K562 (cell line): ENCODE measurements around the gene RGS4.

Experiments used
- ATF7 ChIP-seq: fragments of 450-650 bp; IDR thresholded peaks from 2 replicates; pipeline ENCODE4 v1.7.1; 2014; ENCODE audit warnings: mild to moderate bottlenecking, moderate library complexity
- CHD2 ChIP-seq: IDR thresholded peaks from 2 replicates; pipeline ENCODE4 v1.6.1; 2011; ENCODE audit warnings: low read depth, low read length
- GATAD2A ChIP-seq: fragments of 450-650 bp; IDR thresholded peaks from 2 replicates; pipeline ENCODE4 v1.6.1; 2017
- MEF2A ChIP-seq: IDR thresholded peaks from 2 replicates; pipeline ENCODE4 v1.6.1; 2011; ENCODE audit warnings: low read depth, mild to moderate bottlenecking, low read length, moderate library complexity; ENCODE audit not compliant: control insufficient read depth
- POLR2A ChIP-seq: fragments of 450-650 bp; conservative IDR thresholded peaks from 2 replicates; pipeline ENCODE4 v1.6.1; 2016
- RAD51 ChIP-seq: fragments of 450-650 bp; IDR thresholded peaks from 2 replicates; pipeline ENCODE4 v1.7.1; 2016; ENCODE audit warnings: low read depth, mild to moderate bottlenecking, borderline replicate concordance
- ZNF696 ChIP-seq: fragments of 250-450 bp; sonication (Bioruptor Pico); conservative IDR thresholded peaks from 2 replicates; pipeline ENCODE4 v1.4.0; 2020; ENCODE audit warnings: mild to moderate bottlenecking, moderate library complexity
- TF ChIP-seq, protein P1 (sequence below), 3 experiments: IDR thresholded peaks in 2 of 3; conservative IDR thresholded peaks in 1 of 3; 2 replicates each; pipeline ENCODE4 v1.5.1; 2011 to 2012; ENCODE audit warnings: low read length in 3 of 3, mild to moderate bottlenecking in 3 of 3, control low read depth in 2 of 3, improper control_type of control experiment in 1 of 3, inconsistent platforms in 1 of 3, low read depth in 1 of 3, mixed read lengths in 1 of 3, moderate library complexity in 1 of 3; ENCODE audit not compliant: insufficient read depth in 2 of 3
- TF ChIP-seq, protein P2 (sequence below), 2 experiments: fragments of 450-650 bp; formaldehyde crosslinking in 1 of 2; IDR thresholded peaks; 2 replicates each; pipeline versions ENCODE4 v1.4.0 to v1.6.1; 2014 to 2020; ENCODE audit warnings: mild to moderate bottlenecking in 2 of 2, borderline replicate concordance in 1 of 2, low read depth in 1 of 2

DNA sequence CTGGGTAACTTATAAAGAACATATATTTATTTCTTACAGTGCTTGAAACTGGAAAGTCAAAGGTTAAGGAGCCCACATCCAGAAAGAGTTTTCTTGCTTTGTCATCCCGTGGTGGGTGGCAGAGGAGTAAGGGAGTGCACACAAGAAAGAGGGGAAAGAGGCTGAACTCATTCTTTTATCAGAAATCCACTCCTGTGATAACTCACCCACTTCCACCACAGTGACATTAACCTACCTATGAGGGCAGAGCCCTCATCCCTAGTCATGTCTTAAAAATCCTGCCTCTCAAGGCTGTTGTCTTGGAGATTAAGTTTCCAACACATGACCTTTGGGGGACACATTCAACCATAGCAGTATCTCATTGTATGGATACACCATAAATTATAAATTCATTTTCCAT is 32.5 kb upstream of the RGS4 start:
- TF ChIP-seq, protein P1, sequence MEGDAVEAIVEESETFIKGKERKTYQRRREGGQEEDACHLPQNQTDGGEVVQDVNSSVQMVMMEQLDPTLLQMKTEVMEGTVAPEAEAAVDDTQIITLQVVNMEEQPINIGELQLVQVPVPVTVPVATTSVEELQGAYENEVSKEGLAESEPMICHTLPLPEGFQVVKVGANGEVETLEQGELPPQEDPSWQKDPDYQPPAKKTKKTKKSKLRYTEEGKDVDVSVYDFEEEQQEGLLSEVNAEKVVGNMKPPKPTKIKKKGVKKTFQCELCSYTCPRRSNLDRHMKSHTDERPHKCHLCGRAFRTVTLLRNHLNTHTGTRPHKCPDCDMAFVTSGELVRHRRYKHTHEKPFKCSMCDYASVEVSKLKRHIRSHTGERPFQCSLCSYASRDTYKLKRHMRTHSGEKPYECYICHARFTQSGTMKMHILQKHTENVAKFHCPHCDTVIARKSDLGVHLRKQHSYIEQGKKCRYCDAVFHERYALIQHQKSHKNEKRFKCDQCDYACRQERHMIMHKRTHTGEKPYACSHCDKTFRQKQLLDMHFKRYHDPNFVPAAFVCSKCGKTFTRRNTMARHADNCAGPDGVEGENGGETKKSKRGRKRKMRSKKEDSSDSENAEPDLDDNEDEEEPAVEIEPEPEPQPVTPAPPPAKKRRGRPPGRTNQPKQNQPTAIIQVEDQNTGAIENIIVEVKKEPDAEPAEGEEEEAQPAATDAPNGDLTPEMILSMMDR (IDR thresholded peaks at IDR 0.05 in 2 of 3, conservative IDR thresholded peaks at IDR 0.05 in 1 of 3; ENCODE audit: insufficient read depth in 2 of 3, low read depth in 1 of 3, low read length in 3 of 3): no peak
- TF ChIP-seq POLR2A (no peak), GATAD2A (no peak), RAD51 (no peak), ZNF696 (CRISPR knock-in tag) (no peak), CHD2 (no peak), ATF7 (no peak), MEF2A (no peak)
- TF ChIP-seq, protein P2, sequence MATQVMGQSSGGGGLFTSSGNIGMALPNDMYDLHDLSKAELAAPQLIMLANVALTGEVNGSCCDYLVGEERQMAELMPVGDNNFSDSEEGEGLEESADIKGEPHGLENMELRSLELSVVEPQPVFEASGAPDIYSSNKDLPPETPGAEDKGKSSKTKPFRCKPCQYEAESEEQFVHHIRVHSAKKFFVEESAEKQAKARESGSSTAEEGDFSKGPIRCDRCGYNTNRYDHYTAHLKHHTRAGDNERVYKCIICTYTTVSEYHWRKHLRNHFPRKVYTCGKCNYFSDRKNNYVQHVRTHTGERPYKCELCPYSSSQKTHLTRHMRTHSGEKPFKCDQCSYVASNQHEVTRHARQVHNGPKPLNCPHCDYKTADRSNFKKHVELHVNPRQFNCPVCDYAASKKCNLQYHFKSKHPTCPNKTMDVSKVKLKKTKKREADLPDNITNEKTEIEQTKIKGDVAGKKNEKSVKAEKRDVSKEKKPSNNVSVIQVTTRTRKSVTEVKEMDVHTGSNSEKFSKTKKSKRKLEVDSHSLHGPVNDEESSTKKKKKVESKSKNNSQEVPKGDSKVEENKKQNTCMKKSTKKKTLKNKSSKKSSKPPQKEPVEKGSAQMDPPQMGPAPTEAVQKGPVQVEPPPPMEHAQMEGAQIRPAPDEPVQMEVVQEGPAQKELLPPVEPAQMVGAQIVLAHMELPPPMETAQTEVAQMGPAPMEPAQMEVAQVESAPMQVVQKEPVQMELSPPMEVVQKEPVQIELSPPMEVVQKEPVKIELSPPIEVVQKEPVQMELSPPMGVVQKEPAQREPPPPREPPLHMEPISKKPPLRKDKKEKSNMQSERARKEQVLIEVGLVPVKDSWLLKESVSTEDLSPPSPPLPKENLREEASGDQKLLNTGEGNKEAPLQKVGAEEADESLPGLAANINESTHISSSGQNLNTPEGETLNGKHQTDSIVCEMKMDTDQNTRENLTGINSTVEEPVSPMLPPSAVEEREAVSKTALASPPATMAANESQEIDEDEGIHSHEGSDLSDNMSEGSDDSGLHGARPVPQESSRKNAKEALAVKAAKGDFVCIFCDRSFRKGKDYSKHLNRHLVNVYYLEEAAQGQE (IDR thresholded peaks at IDR 0.05; ENCODE audit: borderline replicate concordance): no peak
- TF ChIP-seq, protein P2 (CRISPR knock-in tag; IDR thresholded peaks at IDR 0.05; ENCODE audit: low read depth): no peak
